Uterus (tissue), 2 donors: Measurements from ENCODE around the gene RUVBL2.

Experiments
- CTCF ChIP-seq, 4 experiments: fragments of 200-600 bp in 2 of 4; fragments of 450-650 bp in 2 of 4; sonication (generic) in 2 of 4; IDR thresholded peaks; one replicate each; pipeline ENCODE4 v1.5.1; 2016 to 2019; ENCODE audit warnings: antibody characterized with exemption in 4 of 4, mild to moderate bottlenecking in 2 of 4, moderate library complexity in 1 of 4
- POLR2A ChIP-seq, 2 donors: fragments of 450-650 bp; IDR thresholded peaks; one replicate each; pipeline ENCODE4 v1.6.1; 2016; ENCODE audit warnings: antibody characterized with exemption in 2 of 2, mild to moderate bottlenecking in 1 of 2, moderate library complexity in 1 of 2

- TF ChIP-seq CTCF (IDR thresholded peaks at IDR 0.05): no peak
- no peak for TF ChIP-seq POLR2A (IDR thresholded peaks at IDR 0.05)
Observed at GRCh38 chr19:48986211-48986610, 7.5 kb upstream of the RUVBL2 start.
